ENCODE results near the gene DNAJB4. TPM values are rescaled to one million over a fixed set of nuclear protein-coding genes. Genes with fewer than 3 reads are reported as not detected.

The DNAJB4 gene
- total and polyA plus RNA-seq, 2 experiments from 2014 or later: 40.2 to 46.2 TPM

DNA sequence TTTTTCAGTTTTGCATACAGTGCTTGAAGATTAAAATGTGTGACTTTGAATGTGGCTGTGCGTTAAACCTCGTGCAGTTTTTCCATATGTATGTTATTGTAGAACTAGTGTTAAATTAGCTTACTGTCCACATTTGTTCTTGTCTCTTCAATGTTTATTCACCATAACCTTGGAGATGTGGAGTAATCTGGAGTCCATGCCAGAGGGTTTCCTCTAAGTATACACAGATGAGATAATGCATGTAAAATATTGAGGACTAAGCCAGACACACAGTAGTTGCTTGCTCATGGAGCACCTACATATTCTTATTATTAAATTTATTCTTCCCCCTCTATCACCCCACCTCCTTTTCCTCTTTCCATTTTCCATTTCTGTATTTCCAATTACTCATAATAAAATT is 33.3 kb downstream of the DNAJB4 start:
- no peaks in the 10 kb centered on the region for H3K36me3 ChIP-seq
- H3K27ac ChIP-seq: no peak overlapping the region
- DNase-seq (ENCODE audit: low read depth in 1 of 2, low spot score in 1 of 2): peak in 1 of 2 donors; percentile 38
- TF ChIP-seq, protein P1, sequence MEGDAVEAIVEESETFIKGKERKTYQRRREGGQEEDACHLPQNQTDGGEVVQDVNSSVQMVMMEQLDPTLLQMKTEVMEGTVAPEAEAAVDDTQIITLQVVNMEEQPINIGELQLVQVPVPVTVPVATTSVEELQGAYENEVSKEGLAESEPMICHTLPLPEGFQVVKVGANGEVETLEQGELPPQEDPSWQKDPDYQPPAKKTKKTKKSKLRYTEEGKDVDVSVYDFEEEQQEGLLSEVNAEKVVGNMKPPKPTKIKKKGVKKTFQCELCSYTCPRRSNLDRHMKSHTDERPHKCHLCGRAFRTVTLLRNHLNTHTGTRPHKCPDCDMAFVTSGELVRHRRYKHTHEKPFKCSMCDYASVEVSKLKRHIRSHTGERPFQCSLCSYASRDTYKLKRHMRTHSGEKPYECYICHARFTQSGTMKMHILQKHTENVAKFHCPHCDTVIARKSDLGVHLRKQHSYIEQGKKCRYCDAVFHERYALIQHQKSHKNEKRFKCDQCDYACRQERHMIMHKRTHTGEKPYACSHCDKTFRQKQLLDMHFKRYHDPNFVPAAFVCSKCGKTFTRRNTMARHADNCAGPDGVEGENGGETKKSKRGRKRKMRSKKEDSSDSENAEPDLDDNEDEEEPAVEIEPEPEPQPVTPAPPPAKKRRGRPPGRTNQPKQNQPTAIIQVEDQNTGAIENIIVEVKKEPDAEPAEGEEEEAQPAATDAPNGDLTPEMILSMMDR (IDR thresholded peaks at IDR 0.05; ENCODE audit: low read depth, low read length): no peak
- H3K27me3 ChIP-seq: peaks cover 5% of the 10 kb centered on the region
- no peaks in the 10 kb centered on the region for H3K4me1 ChIP-seq (ENCODE audit: low read depth)
- no peaks in the 10 kb centered on the region for H3K9me3 ChIP-seq (ENCODE audit: low read depth)
- H3K4me3 ChIP-seq: no peak overlapping the region

DNA sequence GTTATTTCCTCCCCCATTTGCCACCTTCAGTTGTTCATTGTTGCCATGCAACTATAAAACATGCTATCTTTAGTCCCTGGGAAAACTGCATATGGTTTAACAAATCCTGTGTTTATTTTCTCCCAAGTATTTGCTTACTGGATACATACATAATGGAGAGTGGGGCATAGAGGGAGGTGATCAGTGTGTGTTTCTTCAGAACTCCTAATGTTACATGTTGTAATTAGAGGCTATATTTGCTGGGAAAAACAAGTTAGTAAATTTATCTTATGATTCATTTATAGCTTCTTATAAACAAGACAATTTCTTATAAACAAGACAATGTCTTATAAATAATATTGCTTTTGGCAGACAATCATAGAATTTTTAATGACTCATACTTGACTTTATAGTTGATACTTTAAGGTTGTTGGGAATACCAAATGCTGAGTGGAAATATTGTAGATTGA is 33.8 kb downstream of the DNAJB4 start:
- Histone ChIP-seq H3K36me3 (no peaks in the 10 kb centered on the region), H3K27ac (no peak overlapping the region), H3K4me3 (no peak overlapping the region), H3K9me3 (ENCODE audit: low read depth) (no peaks in the 10 kb centered on the region), H3K27me3 (peaks cover 9% of the 10 kb centered on the region), H3K4me1 (ENCODE audit: low read depth) (no peaks in the 10 kb centered on the region)
- DNase-seq (ENCODE audit: low read depth in 1 of 2, low spot score in 1 of 2): no peak
- TF ChIP-seq, protein P1 (IDR thresholded peaks at IDR 0.05; ENCODE audit: low read depth, low read length): no peak

DNA sequence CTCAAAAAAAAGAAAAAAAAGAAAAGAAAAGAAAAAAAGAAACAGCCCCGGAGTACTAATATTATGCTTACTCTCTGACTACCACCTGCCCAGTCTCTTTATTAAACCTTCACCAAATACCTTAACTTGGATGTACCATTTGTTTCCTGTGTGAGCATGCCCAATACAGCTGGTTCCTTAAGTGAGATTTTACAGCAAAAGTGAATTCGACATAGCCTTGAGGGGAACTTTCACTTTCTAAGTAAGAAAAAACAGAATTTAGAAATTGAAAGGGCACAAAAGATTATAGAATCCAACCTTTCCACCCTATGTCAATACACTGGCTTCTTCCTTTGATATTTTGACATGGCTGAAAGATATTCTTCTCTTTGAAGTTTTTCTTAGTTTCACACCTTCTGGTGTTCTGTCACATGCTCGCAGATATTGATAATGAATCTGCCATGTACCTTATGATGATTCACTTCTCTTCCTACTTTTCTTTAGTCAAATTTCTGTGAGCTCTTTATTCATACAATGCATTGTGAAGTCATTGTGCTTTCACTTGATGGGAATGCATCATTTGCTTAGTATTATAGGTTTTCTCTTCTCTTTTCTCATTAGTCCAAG is 35.8 kb downstream of the DNAJB4 start:
- H3K27ac ChIP-seq: no peak overlapping the region
- H3K4me3 ChIP-seq: no peak overlapping the region
- H3K4me1 ChIP-seq (ENCODE audit: low read depth): no peaks in the 10 kb centered on the region
- H3K9me3 ChIP-seq (ENCODE audit: low read depth): no peaks in the 10 kb centered on the region
- no peak for DNase-seq (ENCODE audit: low read depth in 1 of 2, low spot score in 1 of 2)
- no peaks in the 10 kb centered on the region for H3K36me3 ChIP-seq
- peaks cover 30% of the 10 kb centered on the region for H3K27me3 ChIP-seq
- TF ChIP-seq, protein P1 (IDR thresholded peaks at IDR 0.05; ENCODE audit: low read depth, low read length): no peak

DNA sequence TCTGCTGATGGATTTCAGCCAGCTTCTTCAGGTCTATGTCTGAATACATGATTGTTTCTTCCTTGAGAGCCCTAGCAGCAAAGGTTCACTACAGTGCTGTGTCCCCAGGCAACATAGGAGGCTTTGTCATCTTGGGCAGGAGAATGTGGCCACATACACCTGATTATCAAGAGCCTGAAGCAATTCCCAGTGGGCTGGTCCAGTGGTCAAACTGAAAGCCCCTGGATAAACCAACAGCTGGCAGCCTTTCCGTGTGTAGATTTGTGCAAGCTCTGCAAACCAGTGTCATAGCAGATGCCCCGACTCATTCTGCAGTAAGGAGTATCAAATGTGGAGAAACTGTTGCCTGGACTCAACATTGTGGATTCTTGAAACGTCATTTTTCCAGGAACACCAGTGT is 38.7 kb downstream of the DNAJB4 start:
- H3K27ac ChIP-seq: no peak overlapping the region
- no peaks in the 10 kb centered on the region for H3K36me3 ChIP-seq
- no peak for DNase-seq (ENCODE audit: low read depth in 1 of 2, low spot score in 1 of 2)
- H3K9me3 ChIP-seq (ENCODE audit: low read depth): no peaks in the 10 kb centered on the region
- TF ChIP-seq, protein P1 (IDR thresholded peaks at IDR 0.05; ENCODE audit: low read depth, low read length): no peak
- H3K4me3 ChIP-seq: no peak overlapping the region
- peaks cover 12% of the 10 kb centered on the region for H3K4me1 ChIP-seq (ENCODE audit: low read depth)
- peaks cover 53% of the 10 kb centered on the region for H3K27me3 ChIP-seq

DNA sequence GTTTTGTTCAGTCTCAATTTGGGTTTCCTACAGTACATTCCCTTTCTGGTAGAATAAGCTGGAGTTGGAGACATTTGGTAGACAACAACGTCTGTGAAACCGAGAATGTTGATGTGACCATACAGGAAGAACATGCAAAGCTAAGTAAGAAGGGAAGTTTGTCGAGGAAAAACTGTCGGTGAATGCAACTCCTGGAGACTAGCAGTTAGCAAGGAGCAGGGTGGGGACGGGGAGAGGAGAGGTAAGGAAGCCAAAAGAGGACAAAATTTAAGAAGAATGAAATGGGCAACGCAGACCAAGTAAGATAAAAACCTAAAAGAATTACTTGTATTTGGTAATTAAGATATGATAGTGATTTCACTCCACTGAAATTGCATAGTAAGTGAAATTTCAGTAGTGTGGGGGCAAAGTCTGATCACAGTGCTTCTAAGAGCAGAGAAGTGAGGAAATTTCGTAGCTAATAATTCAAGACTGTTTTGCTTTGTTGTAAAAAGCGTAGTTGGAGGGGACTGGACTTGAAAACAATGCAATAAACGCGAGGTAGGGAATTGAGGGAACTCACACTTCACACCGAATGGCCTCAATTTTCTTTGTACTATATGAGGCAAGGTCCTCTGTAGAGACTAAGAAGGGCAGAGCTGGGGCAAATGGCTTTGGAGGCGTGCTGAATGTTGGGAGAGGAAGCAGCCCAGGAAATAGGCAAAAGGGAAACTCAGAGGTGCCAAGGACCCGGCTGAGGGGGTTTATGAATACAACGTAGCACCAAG is 40.2 kb downstream of the DNAJB4 start:
- TF ChIP-seq, protein P1 (IDR thresholded peaks at IDR 0.05; ENCODE audit: low read depth, low read length): no peak

More for the DNA sequence above, 40.2 kb downstream of the DNAJB4 start:
- peaks cover 48% of the 10 kb centered on the region for H3K27me3 ChIP-seq
- H3K27ac ChIP-seq: no peak overlapping the region
- H3K9me3 ChIP-seq (ENCODE audit: low read depth): no peaks in the 10 kb centered on the region
- H3K36me3 ChIP-seq: no peaks in the 10 kb centered on the region
- no peak overlapping the region for H3K4me3 ChIP-seq
- H3K4me1 ChIP-seq (ENCODE audit: low read depth): peaks cover 18% of the 10 kb centered on the region
- DNase-seq (ENCODE audit: low read depth in 1 of 2, low spot score in 1 of 2): no peak

Measured in cardiac muscle cell (in vitro differentiated cells and primary cell).